ENCODE data around the gene PGLYRP2. TPM values are rescaled to one million over a fixed set of nuclear protein-coding genes. Genes with fewer than 3 reads are reported as not detected.

The PGLYRP2 gene
- total and polyA plus RNA-seq, 2 donors (not counting 3 experiments of a cell fraction or from before 2014, with no cell fraction given) = 0.03 to 0.18 TPM

DNA sequence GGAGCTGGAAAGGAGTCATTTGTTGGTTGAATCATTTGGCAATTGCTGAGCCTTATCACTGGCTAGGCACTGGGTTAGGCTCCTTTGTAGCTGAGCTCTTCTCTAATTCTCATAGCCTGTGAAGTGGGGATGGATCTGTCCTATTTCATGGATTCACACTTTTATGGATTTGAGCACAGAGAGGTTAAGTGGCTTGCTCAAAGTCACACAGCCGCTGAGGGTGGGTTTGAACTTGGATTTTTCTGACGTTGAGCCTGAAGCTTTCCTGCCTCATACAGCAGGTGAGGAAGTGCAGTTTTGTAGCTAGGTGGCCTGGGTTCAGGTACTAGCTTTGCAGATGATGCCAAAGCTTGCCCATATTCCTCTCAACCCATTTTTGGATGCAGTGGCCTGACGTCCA lies 48.4 kb upstream of the PGLYRP2 start:
- Histone ChIP-seq H3K79me2 (ENCODE audit: control insufficient read depth, insufficient read depth, low read length) (no peaks in the 10 kb centered on the region), H3K4me3 (replicated peaks in 1 of 3; ENCODE audit: insufficient read depth in 1 of 3, low read depth in 1 of 3, low read length in 3 of 3) (no peak overlapping the region), H3K27me3 (ENCODE audit: control insufficient read depth in 2 of 2, insufficient read depth in 2 of 2, low read length in 2 of 2) (no peaks in the 10 kb centered on the region), H2AFZ (ENCODE audit: low read depth, low read length) (no peak overlapping the region), H3K9me3 (replicated peaks; ENCODE audit: control insufficient read depth, insufficient read depth, low read length) (no peaks in the 10 kb centered on the region), H3K27ac (ENCODE audit: insufficient read depth, low read depth, low read length) (no peak overlapping the region), H3K4me2 (ENCODE audit: insufficient read depth, low read length) (no peak overlapping the region), H3K36me3 (ENCODE audit: control insufficient read depth in 2 of 2, extremely low read depth in 1 of 2, insufficient read depth in 2 of 2, low read length in 2 of 2) (no peaks in the 10 kb centered on the region), H4K20me1 (replicated peaks; ENCODE audit: control insufficient read depth, extremely low read depth, insufficient read depth, low read length) (no peaks in the 10 kb centered on the region), H3K9ac (replicated peaks; ENCODE audit: extremely low read depth, insufficient read depth, low read length) (no peak overlapping the region), H3K9me1 (replicated peaks; ENCODE audit: control insufficient read depth, extremely low read depth, insufficient read depth, low read length) (no peaks in the 10 kb centered on the region), H3K4me1 (ENCODE audit: control insufficient read depth, extremely low read depth, insufficient read depth, low read length) (no peaks in the 10 kb centered on the region)
- DNase-seq (ENCODE audit: low read depth, low spot score) (no peak), FAIRE-seq (no peak)
- intact Hi-C loops (cut with micrococcal nuclease) (no loop called here), dilution Hi-C loops (cut with MboI; ENCODE audit: extremely low pct_ligation_motif_present, low sequenced_read_pairs) (no loop called here)
- POLR2A ChIA-PET = no interaction called here
- TF ChIP-seq, protein P1, sequence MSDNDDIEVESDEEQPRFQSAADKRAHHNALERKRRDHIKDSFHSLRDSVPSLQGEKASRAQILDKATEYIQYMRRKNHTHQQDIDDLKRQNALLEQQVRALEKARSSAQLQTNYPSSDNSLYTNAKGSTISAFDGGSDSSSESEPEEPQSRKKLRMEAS (IDR thresholded peaks at IDR 0.05; ENCODE audit: insufficient read depth, insufficient read length) = no peak
- TF ChIP-seq FOS (IDR thresholded peaks at IDR 0.05; ENCODE audit: borderline replicate concordance, insufficient read depth, low read length) (no peak), JUN (IDR thresholded peaks at IDR 0.05; ENCODE audit: borderline replicate concordance, insufficient read depth, insufficient read length, low read depth) (no peak), EZH2 (IDR thresholded peaks at IDR 0.05; ENCODE audit: borderline replicate concordance, low read depth, low read length, severe bottlenecking) (no peak), POLR2AphosphoS5 (IDR thresholded peaks at IDR 0.05; ENCODE audit: insufficient read depth, low read depth, low read length) (no peak), GATA2 (IDR thresholded peaks at IDR 0.05; ENCODE audit: insufficient read depth, insufficient read length, low read depth, low read length) (no peak), MYC (IDR thresholded peaks at IDR 0.05; ENCODE audit: low read depth, low read length) (no peak), POLR2A (IDR thresholded peaks at IDR 0.05; ENCODE audit: low read depth, low read length) (no peak)
- TF ChIP-seq, protein P2, sequence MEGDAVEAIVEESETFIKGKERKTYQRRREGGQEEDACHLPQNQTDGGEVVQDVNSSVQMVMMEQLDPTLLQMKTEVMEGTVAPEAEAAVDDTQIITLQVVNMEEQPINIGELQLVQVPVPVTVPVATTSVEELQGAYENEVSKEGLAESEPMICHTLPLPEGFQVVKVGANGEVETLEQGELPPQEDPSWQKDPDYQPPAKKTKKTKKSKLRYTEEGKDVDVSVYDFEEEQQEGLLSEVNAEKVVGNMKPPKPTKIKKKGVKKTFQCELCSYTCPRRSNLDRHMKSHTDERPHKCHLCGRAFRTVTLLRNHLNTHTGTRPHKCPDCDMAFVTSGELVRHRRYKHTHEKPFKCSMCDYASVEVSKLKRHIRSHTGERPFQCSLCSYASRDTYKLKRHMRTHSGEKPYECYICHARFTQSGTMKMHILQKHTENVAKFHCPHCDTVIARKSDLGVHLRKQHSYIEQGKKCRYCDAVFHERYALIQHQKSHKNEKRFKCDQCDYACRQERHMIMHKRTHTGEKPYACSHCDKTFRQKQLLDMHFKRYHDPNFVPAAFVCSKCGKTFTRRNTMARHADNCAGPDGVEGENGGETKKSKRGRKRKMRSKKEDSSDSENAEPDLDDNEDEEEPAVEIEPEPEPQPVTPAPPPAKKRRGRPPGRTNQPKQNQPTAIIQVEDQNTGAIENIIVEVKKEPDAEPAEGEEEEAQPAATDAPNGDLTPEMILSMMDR (IDR thresholded peaks at IDR 0.05; ENCODE audit: extremely low read depth in 1 of 2, insufficient read depth in 1 of 2, low read depth in 1 of 2, low read length in 2 of 2) = no peak
- BruUV-seq (replicated peaks) = no TSS peak
- CTCF ChIA-PET = interaction anchor here (0.6 to 0.9 kb wide), 2 partner anchors 21 to 109 kb away, joined by 3 read pairs; partner anchors contain the start of gene AKAP8L
